Measurements from ENCODE around the gene ASB3.

DNA sequence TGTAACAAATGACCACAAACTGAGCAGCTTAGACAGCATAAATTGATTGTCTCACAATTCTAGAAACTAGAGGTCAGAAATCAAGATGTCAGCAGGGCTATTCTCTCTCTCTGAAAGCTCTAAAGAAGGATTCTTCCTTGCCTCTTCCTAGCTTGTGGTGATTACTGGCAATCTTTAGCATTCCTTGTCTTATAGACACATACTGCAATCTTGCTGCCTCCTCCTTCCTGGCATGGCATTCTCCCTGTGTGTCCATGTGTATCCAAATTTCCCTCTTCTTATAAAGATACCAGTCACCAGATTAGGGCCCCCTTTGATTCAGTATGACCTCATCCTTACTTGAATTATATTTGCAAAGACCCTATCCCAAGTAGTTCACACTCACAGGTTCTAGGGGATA is 2.3 kb downstream of the ASB3 start:
- TF ChIP-seq, protein P1, sequence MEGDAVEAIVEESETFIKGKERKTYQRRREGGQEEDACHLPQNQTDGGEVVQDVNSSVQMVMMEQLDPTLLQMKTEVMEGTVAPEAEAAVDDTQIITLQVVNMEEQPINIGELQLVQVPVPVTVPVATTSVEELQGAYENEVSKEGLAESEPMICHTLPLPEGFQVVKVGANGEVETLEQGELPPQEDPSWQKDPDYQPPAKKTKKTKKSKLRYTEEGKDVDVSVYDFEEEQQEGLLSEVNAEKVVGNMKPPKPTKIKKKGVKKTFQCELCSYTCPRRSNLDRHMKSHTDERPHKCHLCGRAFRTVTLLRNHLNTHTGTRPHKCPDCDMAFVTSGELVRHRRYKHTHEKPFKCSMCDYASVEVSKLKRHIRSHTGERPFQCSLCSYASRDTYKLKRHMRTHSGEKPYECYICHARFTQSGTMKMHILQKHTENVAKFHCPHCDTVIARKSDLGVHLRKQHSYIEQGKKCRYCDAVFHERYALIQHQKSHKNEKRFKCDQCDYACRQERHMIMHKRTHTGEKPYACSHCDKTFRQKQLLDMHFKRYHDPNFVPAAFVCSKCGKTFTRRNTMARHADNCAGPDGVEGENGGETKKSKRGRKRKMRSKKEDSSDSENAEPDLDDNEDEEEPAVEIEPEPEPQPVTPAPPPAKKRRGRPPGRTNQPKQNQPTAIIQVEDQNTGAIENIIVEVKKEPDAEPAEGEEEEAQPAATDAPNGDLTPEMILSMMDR (IDR thresholded peaks at IDR 0.05), result no peak
- TF ChIP-seq POLR2A (IDR thresholded peaks at IDR 0.05) (no peak), POLR2AphosphoS5 (IDR thresholded peaks at IDR 0.05) (no peak)

All from transverse colon (tissue), 4 donors.